ENCODE data around the gene TMEM179. TPM values are rescaled to one million over a fixed set of nuclear protein-coding genes. Genes with fewer than 3 reads are reported as not detected.

The TMEM179 gene
- total and polyA plus RNA-seq, 2 donors (not counting 3 experiments of a cell fraction or from before 2014, with no cell fraction given), result 0.14 TPM; not detected in 1

DNA sequence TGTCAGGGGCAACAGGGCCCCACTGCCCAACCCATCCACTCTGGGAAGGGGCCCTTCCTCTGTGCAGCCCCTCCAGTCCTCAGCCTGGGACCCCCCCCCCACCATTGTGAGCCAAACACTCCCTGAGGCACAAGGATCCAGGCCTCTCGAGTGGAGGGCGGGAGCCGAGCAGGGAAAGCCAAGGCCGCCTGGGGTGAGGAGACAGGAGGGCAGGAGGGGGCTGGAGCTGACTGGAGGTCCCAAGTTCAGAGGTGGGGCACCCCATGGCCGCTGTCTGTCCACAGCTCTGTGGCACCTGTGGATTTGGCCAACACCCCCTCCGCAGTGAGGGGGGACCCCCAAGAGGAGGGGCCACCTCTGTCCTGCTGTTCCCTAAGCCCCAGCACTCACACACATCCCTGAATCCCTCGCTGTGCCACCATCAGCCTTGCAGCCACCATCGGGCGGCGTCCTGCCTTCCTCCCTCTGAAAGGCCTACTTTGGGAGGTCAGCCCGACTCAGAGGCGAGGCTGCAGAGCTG is 50.4 kb downstream of the TMEM179 start:
- ChIA-PET CTCF (interaction anchor here (0.7 to 1.6 kb wide), 2 partner anchors 9 to 10 kb away, joined by 3 to 6 read pairs; no protein-coding TSS in a partner anchor), POLR2A (no interaction called here)
- Histone ChIP-seq H3K9ac (replicated peaks; ENCODE audit: extremely low read depth, insufficient read depth, low read length) (no peak overlapping the region), H3K36me3 (ENCODE audit: control insufficient read depth in 2 of 2, extremely low read depth in 1 of 2, insufficient read depth in 2 of 2, low read length in 2 of 2) (no peaks in the 10 kb centered on the region), H3K27ac (ENCODE audit: insufficient read depth, low read depth, low read length) (no peak overlapping the region), H3K79me2 (ENCODE audit: control insufficient read depth, insufficient read depth, low read length) (no peaks in the 10 kb centered on the region), H3K4me2 (ENCODE audit: insufficient read depth, low read length) (no peak overlapping the region), H2AFZ (ENCODE audit: low read depth, low read length) (no peak overlapping the region), H3K4me3 (replicated peaks in 1 of 3; ENCODE audit: insufficient read depth in 1 of 3, low read depth in 1 of 3, low read length in 3 of 3) (no peak overlapping the region), H3K4me1 (ENCODE audit: control insufficient read depth, extremely low read depth, insufficient read depth, low read length) (no peaks in the 10 kb centered on the region), H4K20me1 (replicated peaks; ENCODE audit: control insufficient read depth, extremely low read depth, insufficient read depth, low read length) (no peaks in the 10 kb centered on the region), H3K9me3 (replicated peaks; ENCODE audit: control insufficient read depth, insufficient read depth, low read length) (no peaks in the 10 kb centered on the region), H3K9me1 (replicated peaks; ENCODE audit: control insufficient read depth, extremely low read depth, insufficient read depth, low read length) (no peaks in the 10 kb centered on the region), H3K27me3 (ENCODE audit: control insufficient read depth in 2 of 2, insufficient read depth in 2 of 2, low read length in 2 of 2) (no peaks in the 10 kb centered on the region)
- no peak for DNase-seq (ENCODE audit: low read depth, low spot score)
- no TSS peak for BruUV-seq (replicated peaks)
- intact Hi-C loops (cut with micrococcal nuclease) (no loop called here), dilution Hi-C loops (cut with MboI; ENCODE audit: extremely low pct_ligation_motif_present, low sequenced_read_pairs) (no loop called here)
- no peak for TF ChIP-seq POLR2A (IDR thresholded peaks at IDR 0.05; ENCODE audit: low read depth, low read length)
- no peak for TF ChIP-seq MAX (IDR thresholded peaks at IDR 0.05; ENCODE audit: insufficient read depth, insufficient read length)
- no peak for TF ChIP-seq CTCF (IDR thresholded peaks at IDR 0.05; ENCODE audit: extremely low read depth in 1 of 2, insufficient read depth in 1 of 2, low read depth in 1 of 2, low read length in 2 of 2)
- no peak for TF ChIP-seq GATA2 (IDR thresholded peaks at IDR 0.05; ENCODE audit: insufficient read depth, insufficient read length, low read depth, low read length)
- no peak for TF ChIP-seq FOS (IDR thresholded peaks at IDR 0.05; ENCODE audit: borderline replicate concordance, insufficient read depth, low read length)
- TF ChIP-seq EZH2 (IDR thresholded peaks at IDR 0.05; ENCODE audit: borderline replicate concordance, low read depth, low read length, severe bottlenecking), result no peak
- TF ChIP-seq POLR2AphosphoS5 (IDR thresholded peaks at IDR 0.05; ENCODE audit: insufficient read depth, low read depth, low read length), result no peak
- TF ChIP-seq JUN (IDR thresholded peaks at IDR 0.05; ENCODE audit: borderline replicate concordance, insufficient read depth, insufficient read length, low read depth), result no peak
- TF ChIP-seq MYC (IDR thresholded peaks at IDR 0.05; ENCODE audit: low read depth, low read length), result no peak
- FAIRE-seq, result no peak

Measured in endothelial cell of umbilical vein (primary cell).